DOHH2 (cell line): ENCODE measurements around the gene RIN3.

ENCODE experiments used
- EZH2phosphoT487 ChIP-seq: fragments of 200-600 bp; sonication (generic); IDR thresholded peaks from 2 replicates; pipeline ENCODE4 v1.6.1; 2017; ENCODE audit warnings: borderline replicate concordance, mild to moderate bottlenecking, antibody characterized with exemption, low read length, moderate library complexity, mixed read lengths
- TF ChIP-seq, protein P1 (sequence below): fragments of 200-600 bp; sonication (generic); IDR thresholded peaks from one replicate; pipeline ENCODE4 v1.5.1; 2014; ENCODE audit warnings: antibody characterized with exemption, mild to moderate bottlenecking, low read depth, low read length; ENCODE audit not compliant: poor library complexity, severe bottlenecking

DNA sequence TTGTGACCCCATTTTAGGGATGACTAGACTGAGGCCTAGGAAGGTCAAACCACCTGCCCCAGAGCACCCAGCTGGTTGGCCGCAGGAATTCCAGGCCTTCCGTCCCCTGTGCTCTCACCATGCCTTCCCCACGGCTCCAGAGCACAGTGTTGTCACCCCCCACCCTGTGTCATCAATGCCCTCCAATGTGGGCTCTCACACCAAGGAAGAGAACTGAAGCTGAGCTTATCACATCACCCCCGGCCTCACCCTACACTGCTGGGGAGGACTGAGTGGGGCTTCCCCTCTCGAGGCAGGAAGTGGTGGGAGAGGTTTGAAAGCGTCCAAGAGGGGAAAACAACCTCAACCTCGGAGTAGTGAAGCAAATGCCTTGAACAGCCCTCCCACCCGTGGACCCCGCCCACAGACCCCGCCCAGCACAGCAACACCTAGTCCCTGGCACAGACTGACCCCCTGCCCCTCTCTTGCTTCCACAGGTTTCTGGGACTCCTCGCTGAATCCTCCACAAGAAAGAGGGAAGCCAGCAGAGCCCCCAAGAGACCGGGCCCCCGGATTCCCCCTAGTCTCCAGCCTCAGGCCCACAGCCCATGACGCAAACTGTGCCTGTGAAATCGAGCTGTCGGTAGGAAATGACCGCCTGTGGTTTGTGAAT lies 137.7 kb downstream of the RIN3 start:
- TF ChIP-seq, protein P1, sequence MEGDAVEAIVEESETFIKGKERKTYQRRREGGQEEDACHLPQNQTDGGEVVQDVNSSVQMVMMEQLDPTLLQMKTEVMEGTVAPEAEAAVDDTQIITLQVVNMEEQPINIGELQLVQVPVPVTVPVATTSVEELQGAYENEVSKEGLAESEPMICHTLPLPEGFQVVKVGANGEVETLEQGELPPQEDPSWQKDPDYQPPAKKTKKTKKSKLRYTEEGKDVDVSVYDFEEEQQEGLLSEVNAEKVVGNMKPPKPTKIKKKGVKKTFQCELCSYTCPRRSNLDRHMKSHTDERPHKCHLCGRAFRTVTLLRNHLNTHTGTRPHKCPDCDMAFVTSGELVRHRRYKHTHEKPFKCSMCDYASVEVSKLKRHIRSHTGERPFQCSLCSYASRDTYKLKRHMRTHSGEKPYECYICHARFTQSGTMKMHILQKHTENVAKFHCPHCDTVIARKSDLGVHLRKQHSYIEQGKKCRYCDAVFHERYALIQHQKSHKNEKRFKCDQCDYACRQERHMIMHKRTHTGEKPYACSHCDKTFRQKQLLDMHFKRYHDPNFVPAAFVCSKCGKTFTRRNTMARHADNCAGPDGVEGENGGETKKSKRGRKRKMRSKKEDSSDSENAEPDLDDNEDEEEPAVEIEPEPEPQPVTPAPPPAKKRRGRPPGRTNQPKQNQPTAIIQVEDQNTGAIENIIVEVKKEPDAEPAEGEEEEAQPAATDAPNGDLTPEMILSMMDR, result no peak
- TF ChIP-seq EZH2phosphoT487, result no peak
